Activated CD8-positive, alpha-beta memory T cell treated with anti-CD3 and anti-CD28 coated beads for 24 hours (primary cell): ENCODE data around the gene GALNTL6.
"Not testable (repeated sequence)": the region's sequence is repeated elsewhere in the genome, so short reads cannot be mapped to it uniquely, and the experiment has no call there.

Source experiments
- DNase-seq: peaks from one replicate; pipeline ENCODE4 v3.0.0-alpha.2; 2020

Gene GALNTL6

DNA sequence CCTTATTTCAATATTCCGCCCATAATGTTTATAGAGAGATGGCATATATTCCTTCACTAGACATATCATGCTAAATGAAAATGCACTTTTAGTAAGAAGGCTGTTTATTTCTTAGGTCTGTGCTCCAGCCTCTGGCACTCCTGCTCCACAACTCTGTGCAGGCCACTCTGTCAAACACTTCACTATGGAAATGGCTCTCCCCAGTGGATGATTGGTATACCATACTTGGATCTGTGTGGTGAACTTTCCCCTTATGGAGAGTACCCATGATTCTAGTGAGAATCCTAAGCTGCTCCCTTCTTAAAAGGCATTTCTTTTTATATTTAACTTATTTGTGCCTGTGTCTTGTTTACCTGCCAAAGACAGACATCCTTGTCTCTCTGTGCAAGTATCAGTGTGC is 875.3 kb downstream of the GALNTL6 start:
- DNase-seq = no peak

DNA sequence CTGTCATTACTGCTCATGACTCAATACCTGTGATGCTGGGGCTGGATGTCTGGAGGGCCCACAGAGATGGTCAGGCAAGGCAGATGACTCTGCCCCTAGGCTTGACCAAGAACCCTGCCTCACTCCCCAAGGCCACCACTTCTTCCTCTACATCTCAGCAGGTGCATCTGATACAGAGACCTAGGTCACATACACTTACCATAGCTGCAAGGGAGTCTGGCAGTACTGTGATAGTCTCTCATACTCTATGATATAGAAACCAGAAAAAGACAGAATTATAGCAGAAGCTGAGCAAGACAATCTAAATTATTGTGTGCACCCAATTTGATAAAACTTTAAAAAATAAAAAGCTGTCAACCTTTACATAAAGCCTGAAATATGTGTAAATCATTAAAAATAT is 878.3 kb downstream of the GALNTL6 start:
- DNase-seq = no peak

DNA sequence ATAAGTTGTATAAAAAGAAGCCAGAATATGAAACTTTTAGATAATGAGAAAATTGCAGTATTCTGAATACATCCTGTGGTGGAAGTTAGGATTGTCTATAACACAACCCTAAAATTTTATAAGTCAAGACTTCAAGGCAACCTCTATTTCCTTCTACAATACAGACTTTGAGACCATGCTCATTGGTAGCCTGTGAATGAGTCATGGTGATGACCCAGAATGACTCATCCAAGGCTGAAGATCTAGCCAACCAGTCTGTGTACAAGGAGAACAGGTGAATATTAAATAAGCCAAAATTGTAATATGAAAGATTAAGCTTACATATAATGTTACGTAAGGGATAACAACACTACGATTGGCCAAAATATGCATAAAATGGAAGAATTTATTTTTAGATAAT is 879.5 kb downstream of the GALNTL6 start:
- no peak for DNase-seq

DNA sequence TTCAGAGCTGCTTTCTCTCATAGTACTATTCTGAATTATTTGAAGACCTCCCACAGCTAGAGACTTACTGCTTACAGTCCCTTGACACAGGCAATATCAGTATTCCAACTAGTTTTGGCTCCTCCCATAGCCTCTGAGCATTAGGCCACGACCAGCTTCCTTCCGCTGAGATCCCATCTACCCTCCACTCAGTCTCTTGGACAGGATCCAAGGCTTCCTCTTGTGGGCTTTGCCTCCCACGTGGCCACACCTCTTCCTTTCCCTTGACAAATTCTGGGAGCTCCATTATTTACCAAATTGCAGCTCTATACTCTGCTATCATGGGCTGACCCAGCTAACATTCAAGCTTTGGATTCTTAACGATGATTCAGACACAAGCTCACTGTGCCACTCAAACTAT is 885.1 kb downstream of the GALNTL6 start:
- DNase-seq = no peak

DNA sequence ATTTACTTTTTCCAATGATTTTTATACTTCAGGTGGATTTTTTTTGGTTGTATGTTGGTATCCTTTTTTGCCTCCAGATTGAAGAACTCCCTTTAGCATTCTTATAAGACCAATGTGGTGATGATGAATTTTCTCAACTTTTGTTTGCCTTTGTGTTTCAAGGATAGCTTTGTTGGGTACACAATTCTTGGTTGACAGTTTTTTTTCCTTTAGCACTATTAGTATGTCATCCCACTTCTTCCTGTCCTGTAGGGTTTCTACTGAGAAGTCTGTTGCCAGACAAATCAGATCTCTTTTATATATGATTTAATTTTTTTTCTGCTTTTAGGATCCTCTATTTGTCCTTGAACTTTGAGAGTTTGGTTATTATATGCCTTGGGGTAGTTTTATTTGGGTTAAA is 892.4 kb downstream of the GALNTL6 start:
- no peak for DNase-seq

DNA sequence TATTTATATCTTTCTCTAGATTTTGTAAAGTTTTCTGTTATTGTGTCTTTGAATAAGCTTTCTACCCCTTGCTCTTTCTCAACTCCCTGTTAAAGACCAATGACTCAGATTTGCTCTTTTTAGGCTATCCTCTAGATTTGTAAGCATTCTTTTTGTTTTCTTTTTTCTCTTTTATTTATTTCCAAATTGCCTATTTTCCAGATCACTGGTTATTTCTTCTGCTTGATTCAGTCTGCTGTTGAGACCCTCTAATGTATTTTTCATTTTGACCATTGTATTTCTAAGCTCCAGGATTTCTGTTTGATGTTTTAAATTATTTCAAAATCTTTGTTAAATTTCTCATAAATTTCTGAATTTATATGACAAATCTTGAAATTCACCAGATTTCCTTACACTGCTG is 892.8 kb downstream of the GALNTL6 start:
- no peak for DNase-seq

DNA sequence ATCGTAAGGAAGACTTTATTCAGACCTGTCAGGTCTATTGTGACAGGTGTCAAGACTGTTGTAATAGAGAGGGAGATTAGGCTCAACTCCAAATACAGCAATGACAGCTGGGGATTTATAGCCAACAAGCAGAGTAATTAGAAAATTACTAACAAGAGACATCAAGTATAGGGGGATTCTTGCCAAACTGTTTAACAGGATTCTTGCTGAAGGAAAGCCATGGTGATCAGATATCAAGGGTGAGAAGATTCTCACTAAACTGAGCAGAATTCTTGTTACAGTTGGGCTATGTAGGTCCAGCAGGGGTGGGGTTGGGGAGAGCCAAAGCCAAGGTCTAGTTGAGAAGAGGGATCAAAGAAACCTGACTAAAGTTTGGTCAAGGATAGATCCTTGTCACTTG is 894.4 kb downstream of the GALNTL6 start:
- no peak for DNase-seq

DNA sequence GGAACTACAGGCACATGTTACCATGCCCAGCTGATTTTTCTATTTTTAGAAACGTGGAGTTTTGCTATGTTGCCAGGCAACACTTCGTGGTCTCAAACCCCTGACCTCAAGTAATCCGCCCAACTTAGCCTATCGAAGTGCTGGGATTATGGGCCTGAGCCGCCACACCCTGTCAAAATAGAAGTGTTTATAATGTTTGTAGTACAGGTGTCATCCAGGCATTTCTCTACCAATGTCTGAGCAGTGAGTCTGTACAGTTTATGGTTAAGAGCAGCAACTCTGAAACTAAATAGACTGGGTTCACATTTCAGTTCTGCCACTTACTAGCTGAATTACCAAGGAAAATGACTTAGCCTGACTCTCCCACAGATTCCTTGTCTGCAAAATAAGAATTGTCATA is 895.0 kb downstream of the GALNTL6 start:
- no peak for DNase-seq

DNA sequence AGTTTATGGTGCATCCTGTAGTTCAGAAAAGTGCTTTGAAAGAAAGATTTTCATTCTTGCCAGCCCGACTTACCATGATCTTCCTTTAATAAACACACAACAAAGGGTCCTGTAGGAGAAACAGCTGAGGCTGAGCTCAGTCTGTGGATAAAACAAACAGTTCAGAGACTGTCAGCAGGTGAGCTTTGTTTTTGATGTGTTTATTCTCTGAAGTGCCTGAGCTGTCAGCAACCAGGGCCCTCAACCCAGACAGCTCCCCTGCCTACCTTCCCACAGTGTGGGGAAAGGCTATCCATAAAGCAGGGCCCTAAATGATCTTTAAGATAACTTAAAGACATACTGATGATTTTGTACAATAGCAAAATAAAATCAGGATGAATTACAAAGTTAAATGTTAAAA is 896.2 kb downstream of the GALNTL6 start:
- DNase-seq = no peak

DNA sequence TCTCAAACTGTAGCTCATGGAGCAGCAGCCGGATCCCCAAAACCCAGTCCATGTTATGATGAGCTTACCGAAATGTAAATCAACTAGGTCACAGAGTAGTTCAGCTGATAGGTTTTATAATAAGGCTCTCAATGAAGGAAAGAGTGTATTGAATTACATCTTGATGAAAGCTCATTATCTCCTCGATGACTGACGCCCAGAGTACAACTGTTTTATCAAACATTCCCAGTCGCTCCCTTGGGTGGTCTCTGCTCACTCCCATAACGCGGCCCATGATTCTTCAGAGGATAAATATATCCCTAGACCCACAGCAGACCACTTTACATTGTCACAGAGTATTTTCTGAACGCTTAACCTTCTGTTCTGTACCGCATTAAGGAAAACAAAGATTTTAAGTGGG is 903.1 kb downstream of the GALNTL6 start:
- DNase-seq = no peak

DNA sequence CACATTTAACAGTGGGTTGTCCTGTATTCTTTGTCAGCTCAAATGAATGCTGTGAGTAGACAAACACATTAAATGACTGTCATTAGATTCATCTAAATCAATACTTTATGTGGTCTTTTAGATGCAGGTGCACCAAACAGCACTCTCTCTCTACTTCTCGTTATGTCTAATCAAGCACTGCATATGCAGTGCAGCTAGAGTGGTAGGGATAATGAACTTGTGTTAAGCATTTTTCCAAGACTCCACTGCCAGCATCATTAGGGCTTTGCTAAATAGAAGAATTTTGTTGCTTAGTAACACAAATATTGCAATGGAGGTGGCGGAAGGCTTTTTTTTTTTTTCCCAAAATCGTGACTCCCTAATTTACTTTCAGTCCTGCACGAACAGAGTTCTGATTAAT is 908.5 kb downstream of the GALNTL6 start:
- no peak for DNase-seq

DNA sequence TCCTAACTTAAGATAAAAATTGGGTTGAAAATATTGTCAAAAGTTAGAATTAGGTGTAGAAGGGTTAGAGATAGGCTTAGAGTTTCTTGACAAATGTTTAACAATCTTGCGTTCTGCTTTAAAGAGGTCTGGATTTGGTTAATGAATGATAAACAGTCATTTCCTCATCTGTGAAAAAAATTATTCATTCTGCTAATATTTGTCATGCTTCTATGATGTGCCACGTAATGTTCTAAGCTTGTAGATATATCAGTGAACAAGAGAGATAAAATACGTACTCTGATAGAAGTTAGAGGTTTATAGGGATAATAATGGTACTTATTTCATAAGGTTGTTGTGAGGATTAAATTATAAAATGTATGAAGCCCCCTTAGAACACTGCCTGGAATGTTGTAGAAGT is 912.4 kb downstream of the GALNTL6 start:
- no peak for DNase-seq

DNA sequence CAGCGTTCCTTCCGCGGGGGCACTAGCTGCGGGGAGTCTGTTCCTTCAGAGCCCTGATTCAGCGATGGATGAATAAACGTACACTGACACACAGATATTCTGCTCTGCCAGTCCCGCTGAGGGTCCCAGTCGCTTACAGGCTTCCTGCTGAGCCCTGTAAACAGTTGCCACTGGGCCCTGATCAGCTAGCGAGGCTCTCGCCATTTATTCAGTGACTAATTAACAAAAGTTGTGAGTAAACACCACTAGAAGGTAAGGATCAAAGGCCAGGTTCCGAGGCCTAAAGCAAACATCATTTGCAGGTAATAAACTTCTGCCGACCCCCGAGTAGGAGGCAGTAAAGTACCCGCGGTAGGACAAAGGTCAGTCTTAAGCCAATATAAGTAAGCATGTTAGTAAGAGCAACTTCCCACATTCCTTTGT is 912.8 kb downstream of the GALNTL6 start:
- no peak for DNase-seq

DNA sequence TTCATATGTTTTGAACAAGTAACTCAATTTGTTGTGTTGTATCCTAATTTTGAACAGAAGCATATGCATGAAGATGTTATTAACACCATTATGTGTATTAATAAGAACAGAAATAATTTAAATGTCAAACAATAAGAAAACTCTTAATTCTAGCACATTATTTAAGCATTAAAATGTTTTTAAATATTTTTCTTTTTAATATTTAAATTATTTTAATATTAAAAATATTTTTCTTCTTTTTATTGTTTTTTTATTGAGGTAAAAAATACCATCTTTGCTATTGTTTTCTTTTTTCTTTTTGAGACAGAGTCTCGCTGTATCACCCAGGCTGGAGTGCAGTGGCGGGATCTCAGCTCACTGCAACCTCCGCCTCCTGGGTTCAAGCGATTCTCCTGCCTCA is 914.4 kb downstream of the GALNTL6 start:
- no peak for DNase-seq

DNA sequence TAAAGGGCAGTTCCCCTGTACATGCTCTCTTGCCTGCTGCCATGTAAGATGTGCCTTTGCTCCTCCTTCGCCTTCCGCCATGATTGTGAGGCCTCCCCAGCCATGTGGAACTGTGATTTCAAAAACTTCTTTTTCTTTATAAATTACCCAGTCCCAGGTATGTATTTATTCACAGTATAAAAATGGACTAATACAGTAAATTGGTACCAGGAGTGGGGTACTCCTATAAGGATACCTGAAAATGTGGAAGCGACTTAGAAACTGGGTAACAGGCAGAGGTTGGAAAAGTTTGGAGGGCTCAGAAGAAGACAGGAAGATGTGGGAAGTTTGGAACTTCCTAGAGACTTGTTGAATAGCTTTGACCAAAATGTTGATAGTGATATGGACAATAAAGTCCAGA is 920.4 kb downstream of the GALNTL6 start:
- not testable (repeated sequence) for DNase-seq

DNA sequence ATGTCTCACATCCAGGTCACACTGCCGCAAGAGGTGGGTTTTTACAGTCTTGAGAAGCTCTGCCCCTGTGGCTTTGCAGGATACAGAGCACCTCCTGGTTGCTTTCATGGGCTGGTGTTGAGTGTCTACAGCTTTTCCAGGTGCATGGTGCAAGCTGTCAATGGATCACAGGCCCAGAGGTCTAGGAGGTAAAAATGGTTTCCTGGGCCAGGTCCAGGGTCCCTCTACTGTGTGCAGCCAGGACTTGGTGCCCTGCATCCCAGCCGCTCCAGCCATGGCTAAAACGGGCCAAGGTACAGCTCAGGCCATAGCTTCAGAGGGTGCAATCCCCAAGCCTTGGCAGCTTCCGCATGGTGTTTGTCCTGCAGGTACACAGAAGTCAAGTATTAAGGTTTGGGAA is 921.4 kb downstream of the GALNTL6 start:
- no peak for DNase-seq

DNA sequence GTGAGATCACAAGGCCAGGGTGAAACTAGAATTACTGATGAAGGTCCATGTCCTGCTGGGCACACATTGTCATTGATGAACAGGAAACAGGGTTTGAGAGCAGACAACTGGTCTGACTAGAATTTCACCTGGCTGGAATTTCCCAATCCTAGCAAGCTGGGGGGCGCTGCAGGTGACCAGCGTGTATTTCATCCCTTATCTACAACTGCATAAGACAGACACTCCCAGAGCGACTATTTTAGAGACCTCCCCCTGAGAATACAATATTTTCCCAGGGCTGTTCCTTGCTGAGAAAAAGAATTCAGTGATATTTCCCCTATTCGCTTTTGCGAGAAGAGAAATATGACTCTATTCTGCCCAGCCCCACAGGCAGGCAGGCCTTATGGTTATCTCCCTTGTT is 922.8 kb downstream of the GALNTL6 start:
- DNase-seq = no peak

DNA sequence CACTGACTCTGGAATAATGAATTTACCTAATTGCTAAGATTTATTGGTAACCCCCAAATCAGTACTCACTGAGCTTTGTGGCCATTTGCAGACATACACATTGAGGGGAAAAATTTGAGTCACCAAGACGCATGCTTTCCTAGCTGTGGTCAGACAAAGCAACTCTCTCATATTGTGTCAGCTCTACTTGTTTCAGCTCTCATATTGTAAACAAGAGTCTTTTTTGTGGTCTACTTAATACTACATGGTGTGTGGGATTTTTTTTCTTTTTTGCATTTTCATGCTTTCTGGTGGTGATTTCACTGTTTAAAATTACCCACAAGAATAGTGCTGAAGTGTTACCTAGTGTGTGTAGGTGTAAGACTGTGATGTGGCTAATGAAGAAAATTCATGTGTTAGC is 927.2 kb downstream of the GALNTL6 start:
- no peak for DNase-seq

DNA sequence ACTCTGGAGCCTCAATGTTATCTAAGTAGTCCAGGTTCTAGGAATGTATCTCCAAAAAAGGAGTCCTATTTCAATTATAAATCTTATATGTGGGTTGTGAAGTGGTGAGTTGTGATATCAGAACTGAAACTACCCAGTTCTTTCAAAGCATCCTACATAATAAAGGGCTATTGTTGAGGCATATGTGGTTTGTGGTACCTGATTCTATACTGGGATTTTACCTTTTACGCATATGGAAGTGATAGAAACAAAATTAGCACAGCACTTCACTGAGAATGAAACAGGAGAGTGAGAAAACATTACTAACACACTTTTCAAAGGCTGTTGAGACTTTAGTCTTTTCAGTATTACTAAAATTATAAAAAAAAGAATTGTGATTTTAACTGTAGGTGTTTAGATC is 937.7 kb downstream of the GALNTL6 start:
- no peak for DNase-seq

DNA sequence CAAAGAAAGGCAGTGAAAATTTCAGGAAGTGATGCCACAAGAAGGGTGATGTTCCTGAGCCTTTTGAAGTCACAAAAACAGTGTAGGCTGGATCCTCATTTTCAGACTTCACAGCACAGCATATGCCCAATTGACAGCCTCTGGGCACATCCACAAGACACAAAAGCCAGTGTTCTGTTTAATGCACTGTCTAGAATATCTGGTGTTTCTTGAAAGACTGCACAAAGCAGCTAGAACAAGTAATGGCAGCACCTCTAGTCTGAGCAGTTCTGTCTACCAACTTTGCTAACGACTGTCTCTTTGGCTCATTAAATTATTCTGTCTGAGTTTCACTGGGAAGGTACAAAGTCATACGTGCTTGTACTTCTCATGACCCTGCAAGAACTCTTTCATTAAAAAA is 938.3 kb downstream of the GALNTL6 start:
- DNase-seq = no peak

DNA sequence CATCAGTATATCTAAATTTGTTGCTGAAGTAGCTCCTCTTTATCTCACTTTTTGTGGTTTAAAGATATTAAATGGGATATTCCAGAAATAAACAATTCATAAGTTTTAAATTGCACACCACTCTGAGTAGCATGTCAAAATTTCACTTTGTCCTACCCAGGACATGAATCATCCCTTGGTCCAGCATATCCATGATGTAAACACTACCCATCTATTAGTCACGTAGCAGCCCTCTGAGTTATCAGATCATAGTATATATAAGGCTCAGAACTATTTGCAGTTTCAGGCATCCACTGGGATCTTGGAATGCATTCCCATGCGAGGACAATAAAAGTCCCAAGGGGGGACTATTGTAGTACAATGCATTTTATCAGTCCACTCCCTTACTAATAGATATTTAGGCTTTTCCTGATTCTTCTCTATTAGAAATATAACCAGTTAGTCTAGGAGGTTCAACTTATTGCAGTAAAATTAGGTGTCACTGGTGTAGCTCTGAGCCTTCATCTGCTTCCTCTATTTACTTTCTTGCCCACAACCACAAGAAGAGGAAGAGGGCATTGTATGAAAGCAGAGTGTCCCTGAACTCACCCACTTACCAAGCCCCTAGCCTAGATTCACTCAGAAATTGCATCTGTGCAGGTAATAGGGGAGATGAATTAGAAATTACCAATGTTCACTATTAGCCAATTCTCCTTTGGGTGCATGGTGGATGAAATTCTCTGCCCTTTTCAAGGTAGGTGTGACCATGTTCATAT is 945.6 kb downstream of the GALNTL6 start:
- no peak for DNase-seq

DNA sequence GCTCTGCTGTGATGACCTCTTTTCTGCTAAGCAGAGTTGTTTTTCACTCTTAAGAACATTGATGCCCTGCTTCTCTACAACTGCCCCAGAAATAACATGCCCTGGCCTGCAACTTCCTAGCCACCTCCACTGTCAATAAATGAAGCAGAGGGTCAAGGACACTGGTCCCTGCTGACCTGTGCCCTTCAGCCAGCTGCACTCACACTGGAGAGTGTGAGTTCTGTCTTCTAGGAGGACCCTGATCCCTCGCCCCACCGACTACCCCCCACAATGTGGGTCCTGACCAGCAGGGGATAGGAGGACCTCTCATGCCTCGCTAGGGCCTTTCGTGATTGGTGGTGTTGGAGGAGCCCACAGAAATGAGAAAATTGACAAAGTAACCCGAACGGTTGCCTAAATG is 947.3 kb downstream of the GALNTL6 start:
- no peak for DNase-seq

DNA sequence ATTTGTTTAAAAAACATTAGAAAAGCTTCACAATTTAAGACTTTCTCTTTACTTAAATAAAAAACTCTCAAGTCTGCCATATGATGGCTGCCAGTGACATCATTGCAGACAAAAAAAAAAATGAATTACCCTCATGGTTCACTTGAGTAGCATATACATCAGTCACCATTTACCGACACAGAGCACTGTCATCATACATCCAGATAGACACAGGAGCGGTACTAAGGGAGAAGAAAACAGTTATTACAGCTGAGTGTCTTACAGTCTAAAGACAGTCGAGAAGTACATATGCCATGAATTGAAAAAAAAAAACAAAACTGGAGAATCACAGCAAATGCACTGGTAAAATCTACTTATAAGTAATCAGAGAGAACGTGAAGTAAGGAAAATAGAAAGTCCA is 949.7 kb downstream of the GALNTL6 start:
- no peak for DNase-seq

DNA sequence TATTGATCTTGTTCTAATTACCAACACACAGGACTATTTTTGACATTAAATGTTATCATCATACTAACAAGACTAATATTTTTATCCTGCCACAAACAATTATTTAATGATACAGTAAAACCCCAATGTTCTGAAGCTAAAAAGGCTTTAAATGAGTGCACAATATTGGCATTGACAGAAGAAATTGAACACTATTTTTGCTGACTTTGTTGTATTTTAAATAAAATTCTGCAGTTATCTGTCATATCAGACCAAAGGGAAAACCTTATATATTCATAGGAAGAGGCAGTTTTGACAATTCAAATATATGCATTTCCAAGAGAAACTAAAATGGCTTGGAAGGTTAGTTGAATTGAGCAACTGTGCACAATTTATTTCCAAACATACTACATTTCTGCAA is 957.6 kb downstream of the GALNTL6 start:
- no peak for DNase-seq

DNA sequence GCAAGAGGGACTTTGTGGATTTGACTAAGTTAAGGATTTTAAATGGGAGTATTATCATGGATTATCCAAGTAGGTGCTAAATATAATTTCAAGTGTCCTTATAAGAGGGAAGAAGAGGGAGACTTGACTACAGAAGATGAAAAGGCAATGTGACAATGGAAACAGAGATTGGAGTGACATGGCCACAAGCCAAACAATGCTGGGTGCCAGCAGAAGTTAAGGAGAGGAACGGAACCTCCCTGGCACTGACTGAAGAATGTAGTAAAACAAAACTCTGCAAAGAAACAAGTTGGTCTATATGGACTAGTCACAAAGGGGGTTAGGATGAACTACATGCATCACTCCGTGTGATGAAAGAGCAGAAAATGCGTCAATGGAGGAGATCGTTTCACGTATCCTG is 959.6 kb downstream of the GALNTL6 start:
- DNase-seq = no peak
